GM12874 (cell line): ENCODE results near the gene HNRNPM.

Source experiments
- CTCF ChIP-seq: IDR thresholded peaks from 2 replicates; pipeline ENCODE4 v1.5.1; 2011; ENCODE audit warnings: low read depth, mild to moderate bottlenecking, control low read depth, low read length, moderate library complexity; ENCODE audit not compliant: insufficient read depth

Gene HNRNPM

GRCh38 chr19:8530061-8530679 lies 85.4 kb downstream of the HNRNPM start:
- no peak for TF ChIP-seq CTCF

- no peak for TF ChIP-seq CTCF
Measured at GRCh38 chr19:8531470-8531869, 86.7 kb downstream of the HNRNPM start.

GRCh38 chr19:8532225-8532624 lies 87.5 kb downstream of the HNRNPM start:
- no peak for TF ChIP-seq CTCF

- TF ChIP-seq CTCF, result no peak
Measured at GRCh38 chr19:8536282-8536681, 91.5 kb downstream of the HNRNPM start.

GRCh38 chr19:8537099-8537498 lies 92.3 kb downstream of the HNRNPM start:
- TF ChIP-seq CTCF, result no peak
